Activated gamma-delta T cell treated with anti-CD3 and anti-CD28 coated beads, Interleukin-2, amount 50 U/mL, for 16 hours (primary cell): ENCODE measurements around the gene CDH23.

ENCODE experiments used
- DNase-seq: peaks from one replicate; pipeline ENCODE4 v3.0.0-alpha.2; 2020; ENCODE audit warnings: low read depth

CDH23 gene

GRCh38 chr10:71467161-71467560, 70.4 kb downstream of the CDH23 start:
- DNase-seq: no peak

GRCh38 chr10:71467569-71468362, 71.0 kb downstream of the CDH23 start:
- no peak for DNase-seq

- DNase-seq: no peak
These were observed 71.8 kb downstream of the CDH23 start for GRCh38 chr10:71468363-71469094.

GRCh38 chr10:71471006-71471405, 74.3 kb downstream of the CDH23 start:
- DNase-seq: no peak

- no peak for DNase-seq
These were observed 75.2 kb downstream of the CDH23 start for GRCh38 chr10:71471957-71472365.

- no peak for DNase-seq
These were observed 75.7 kb downstream of the CDH23 start for GRCh38 chr10:71472466-71472865.

- no peak for DNase-seq
These were observed 76.2 kb downstream of the CDH23 start for GRCh38 chr10:71472912-71473311.

GRCh38 chr10:71473671-71474599, 77.2 kb downstream of the CDH23 start:
- no peak for DNase-seq

GRCh38 chr10:71474702-71475242, 78.1 kb downstream of the CDH23 start:
- DNase-seq: no peak

GRCh38 chr10:71475243-71475871, 78.6 kb downstream of the CDH23 start:
- DNase-seq: no peak

- DNase-seq: no peak
These were observed 79.7 kb downstream of the CDH23 start for GRCh38 chr10:71476228-71477011.

GRCh38 chr10:71478173-71478572, 81.5 kb downstream of the CDH23 start:
- no peak for DNase-seq

GRCh38 chr10:71478813-71479365, 82.2 kb downstream of the CDH23 start:
- DNase-seq: no peak

GRCh38 chr10:71479831-71480230, 83.1 kb downstream of the CDH23 start:
- no peak for DNase-seq

GRCh38 chr10:71480662-71481061, 83.9 kb downstream of the CDH23 start:
- DNase-seq: no peak

- no peak for DNase-seq
These were observed 85.2 kb downstream of the CDH23 start for GRCh38 chr10:71481746-71482410.

GRCh38 chr10:71482620-71483019, 85.9 kb downstream of the CDH23 start:
- no peak for DNase-seq

- no peak for DNase-seq
These were observed 86.4 kb downstream of the CDH23 start for GRCh38 chr10:71483135-71483534.

- no peak for DNase-seq
These were observed 87.4 kb downstream of the CDH23 start for GRCh38 chr10:71483885-71484751.
